K562 (cell line): ENCODE data around the gene LMAN1L. TPM values are rescaled to one million over a fixed set of nuclear protein-coding genes. Genes with fewer than 3 reads are reported as not detected.
A peak's percentile ranks its signal among the peaks of the same experiment; 100 is the strongest.

ENCODE experiments used
- ATAC-seq: fragments of 200-7000 bp; cut with Tn5 transposase; 3 replicates; pipeline ENCODE4 v1.9.1; 2020; ENCODE audit warnings: moderate library complexity
- BruUV-seq: library from RNA; stranded (reverse); fragments of 400-500 nt; replicated peaks from 2 replicates; lab custom pipeline; 2021; lab: Mats Ljungman, UMichigan
- CTCF ChIA-PET: fragments of 300-600 bp; formaldehyde crosslinking; extraction: SDS; loops from one replicate; lab custom pipeline; 2021; ENCODE audit warnings: low intra/inter-chr PET ratio; lab: Yijun Ruan, JAX
- POLR2A ChIA-PET: fragments of 300-600, 350-650 bp; sonication (Branson Sonifier 250); formaldehyde crosslinking; extraction: SDS; loops from one replicate; lab custom pipeline; 2021; ENCODE audit warnings: antibody characterized with exemption, inconsistent platforms; lab: Yijun Ruan, JAX
- DNase-seq, 4 experiments: peaks; one replicate each; pipeline versions ENCODE4 v3.0.0 to v3.0.0-alpha.2; 2011 to 2018; ENCODE audit warnings: low spot score in 3 of 4, mixed read lengths in 3 of 4; ENCODE audit errors: extremely low read depth in 1 of 4
- FAIRE-seq: peaks from 2 replicates; lab custom pipeline; 2011; peaks lifted over from hg19 to GRCh38; lab: Jason Lieb, UNC
- H2AFZ ChIP-seq: 2 replicates; pipeline ENCODE4 v1.6.0; 2011; ENCODE audit warnings: low read depth, low read length, control low read depth, inconsistent platforms
- H3K27ac ChIP-seq: fragments of 200-600 bp; 3 replicates; pipeline ENCODE4 v1.8.0; 2011; ENCODE audit warnings: low read depth, mild to moderate bottlenecking, control low read depth, inconsistent platforms, low read length, moderate library complexity, mixed read lengths; ENCODE audit errors: extremely low read depth
- H3K27me3 ChIP-seq, 2 experiments: fragments of 300-600 bp in 1 of 2; 2 replicates in 1 of 2; 3 replicates in 1 of 2; pipeline versions ENCODE4 v1.6.0 to v1.8.0; 2011; ENCODE audit warnings: inconsistent platforms in 2 of 2, low read length in 2 of 2, mild to moderate bottlenecking in 1 of 2, mixed read lengths in 1 of 2, moderate library complexity in 1 of 2; ENCODE audit not compliant: control insufficient read depth in 2 of 2, insufficient read depth in 2 of 2
- H3K36me3 ChIP-seq: fragments of 300-600 bp; 3 replicates; pipeline ENCODE4 v1.8.0; 2011; ENCODE audit warnings: mild to moderate bottlenecking, low read length, inconsistent platforms; ENCODE audit not compliant: control insufficient read depth, insufficient read depth
- H3K4me1 ChIP-seq, 2 experiments: fragments of 200-600 bp in 1 of 2; replicated peaks in 1 of 2; 2 replicates in 1 of 2; 3 replicates in 1 of 2; pipeline versions ENCODE4 v1.5.1 to v1.8.0; 2011; ENCODE audit warnings: inconsistent platforms in 2 of 2, low read length in 2 of 2, mild to moderate bottlenecking in 1 of 2, mixed read lengths in 1 of 2, moderate library complexity in 1 of 2; ENCODE audit not compliant: control insufficient read depth in 2 of 2, insufficient read depth in 2 of 2
- H3K4me2 ChIP-seq: 2 replicates; pipeline ENCODE4 v1.6.1; 2011; ENCODE audit warnings: low read length, control low read depth, inconsistent platforms, mixed read lengths; ENCODE audit not compliant: insufficient read depth
- H3K4me3 ChIP-seq: fragments of 200-600 bp; sonication (generic), shearing (Covaris generic); 2 replicates; pipeline ENCODE4 v1.5.1; 2016; ENCODE audit warnings: control low read depth, inconsistent platforms
- H3K79me2 ChIP-seq: fragments of 200-600 bp; 3 replicates; pipeline ENCODE4 v1.8.0; 2011; ENCODE audit warnings: low read length, inconsistent platforms; ENCODE audit not compliant: control insufficient read depth, insufficient read depth
- H3K9ac ChIP-seq, 2 experiments: 2 replicates each; pipeline versions ENCODE4 v1.6.0 to v1.6.1; 2011; ENCODE audit warnings: low read depth in 2 of 2, low read length in 2 of 2, control low read depth in 1 of 2, inconsistent platforms in 1 of 2, mild to moderate bottlenecking in 1 of 2, mixed read lengths in 1 of 2; ENCODE audit not compliant: insufficient read depth in 1 of 2
- H3K9me1 ChIP-seq: one replicate; pipeline ENCODE4 v1.6.0; 2011; ENCODE audit warnings: inconsistent platforms, mild to moderate bottlenecking, low read length, moderate library complexity; ENCODE audit not compliant: control insufficient read depth, insufficient read depth
- H3K9me3 ChIP-seq: replicated peaks from 2 replicates; pipeline ENCODE4 v1.5.1; 2011; ENCODE audit warnings: low read depth, low read length, inconsistent platforms; ENCODE audit not compliant: control insufficient read depth, insufficient read depth
- H4K20me1 ChIP-seq: replicated peaks from 2 replicates; pipeline ENCODE4 v1.6.1; 2011; ENCODE audit warnings: low read length, inconsistent platforms, mixed read lengths; ENCODE audit not compliant: control insufficient read depth, insufficient read depth
- CCNT2 ChIP-seq: IDR thresholded peaks from 2 replicates; pipeline ENCODE4 v1.6.1; 2011; ENCODE audit warnings: borderline replicate concordance, low read depth, mild to moderate bottlenecking, moderate library complexity, mixed read lengths, low read length; ENCODE audit not compliant: insufficient read length; ENCODE audit errors: extremely low read depth
- GATA2 ChIP-seq: sonication (generic); formaldehyde crosslinking; IDR thresholded peaks from 2 replicates; pipeline ENCODE4 v1.4.0; 2020; ENCODE audit warnings: mild to moderate bottlenecking, missing genetic modification reagents
- HDAC2 ChIP-seq: fragments of 450-650 bp; IDR thresholded peaks from 2 replicates; pipeline ENCODE4 v1.6.1; 2016; ENCODE audit warnings: mild to moderate bottlenecking
- IRF2 ChIP-seq: sonication (generic); formaldehyde crosslinking; IDR thresholded peaks from 2 replicates; pipeline ENCODE4 v1.8.1; 2022; ENCODE audit warnings: mild to moderate bottlenecking, missing genetic modification reagents
- MED1 ChIP-seq: sonication (generic); formaldehyde crosslinking; IDR thresholded peaks from 2 replicates; pipeline ENCODE4 v1.8.1; 2023; ENCODE audit warnings: missing genetic modification reagents, borderline replicate concordance
- MEIS2 ChIP-seq: fragments of 450-650 bp; IDR thresholded peaks from 2 replicates; pipeline ENCODE4 v1.6.1; 2014; ENCODE audit warnings: mild to moderate bottlenecking; ENCODE audit not compliant: partially characterized antibody
- PPARD ChIP-seq: fragments of 250-450 bp; sonication (Bioruptor Pico); IDR thresholded peaks from 2 replicates; pipeline ENCODE4 v1.8.0; 2022; ENCODE audit warnings: inconsistent platforms, mild to moderate bottlenecking, moderate library complexity
- ZNF239 ChIP-seq: fragments of 250-450 bp; sonication (Bioruptor Pico); IDR thresholded peaks from 2 replicates; pipeline ENCODE4 v1.4.0; 2020; ENCODE audit warnings: mild to moderate bottlenecking
- WGBS: fragments of 100-300 bp; shearing (Covaris generic); methylation state at CpG from one replicate; pipeline ENCODE4 v1.1.6; 2016; ENCODE audit warnings: low coverage, mixed read lengths; ENCODE audit not compliant: insufficient coverage; ENCODE audit errors: missing lambda C conversion rate; 5-methylcytosine and 5-hydroxymethylcytosine counted together
- in situ Hi-C: fragments of 300-500 bp; cut with MboI; formaldehyde crosslinking; loops from 4 replicates; pipeline ENCODE4 v1.15.0; 2018; ENCODE audit warnings: inconsistent platforms, mixed read lengths
- intact Hi-C: fragments of 100-400 bp; cut with micrococcal nuclease; formaldehyde crosslinking; loops from 2 replicates; pipeline ENCODE4 v1.14.2; 2022
- polyA plus RNA-seq, 8 experiments: library from polyadenylated mRNA; depleted of rRNA in 4 of 8; stranded (reverse) in 5 of 8; unstranded in 3 of 8; fragments of >200 nt; fragmentation: Nextera tagmentation in 2 of 8; fragmentation: Illumina TruSeq in 1 of 8; extraction: Ambion mirVana in 2 of 8; extraction: Trizol in 1 of 8; gene quantifications; 2 replicates each; pipeline versions ENCODE4 v1.2.1 to v1.2.3, GENCODE V29; 2011 to 2014; ENCODE audit warnings: inconsistent platforms in 1 of 8, missing spikeins in 1 of 8
- total RNA-seq, 7 experiments: library from RNA; depleted of rRNA in 6 of 7; stranded (reverse); fragments of >200 nt in 6 of 7; fragmentation: Illumina TruSeq in 2 of 7; extraction: Trizol in 2 of 7; gene quantifications; 2 replicates each; pipeline versions ENCODE4 v1.2.1 to v1.2.3, GENCODE V29; 2011 to 2021; ENCODE audit warnings: low replicate concordance in 1 of 7
- TF ChIP-seq, protein P1 (sequence below): sonication (generic); formaldehyde crosslinking; IDR thresholded peaks from 2 replicates; pipeline ENCODE4 v1.9.0; 2022; ENCODE audit warnings: mild to moderate bottlenecking, missing genetic modification reagents
- TF ChIP-seq, protein P2 (sequence below): fragments of 450-650 bp; IDR thresholded peaks from 2 replicates; pipeline ENCODE4 v1.6.1; 2016; ENCODE audit warnings: borderline replicate concordance
- TF ChIP-seq, protein P3 (sequence below): sonication (generic); formaldehyde crosslinking; IDR thresholded peaks from 2 replicates; pipeline ENCODE4 v1.8.0; 2023; ENCODE audit warnings: missing genetic modification reagents, mild to moderate bottlenecking, borderline replicate concordance
- TF ChIP-seq, protein P4 (sequence below): fragments of 150-350 bp; conservative IDR thresholded peaks from 2 replicates; pipeline ENCODE4 v1.6.1; 2014; ENCODE audit warnings: low read length

Gene LMAN1L
- total and polyA plus RNA-seq, 9 of the 15 experiments (the other 6 are each of a cell fraction or from before 2014, with no cell fraction given), result not detected

DNA sequence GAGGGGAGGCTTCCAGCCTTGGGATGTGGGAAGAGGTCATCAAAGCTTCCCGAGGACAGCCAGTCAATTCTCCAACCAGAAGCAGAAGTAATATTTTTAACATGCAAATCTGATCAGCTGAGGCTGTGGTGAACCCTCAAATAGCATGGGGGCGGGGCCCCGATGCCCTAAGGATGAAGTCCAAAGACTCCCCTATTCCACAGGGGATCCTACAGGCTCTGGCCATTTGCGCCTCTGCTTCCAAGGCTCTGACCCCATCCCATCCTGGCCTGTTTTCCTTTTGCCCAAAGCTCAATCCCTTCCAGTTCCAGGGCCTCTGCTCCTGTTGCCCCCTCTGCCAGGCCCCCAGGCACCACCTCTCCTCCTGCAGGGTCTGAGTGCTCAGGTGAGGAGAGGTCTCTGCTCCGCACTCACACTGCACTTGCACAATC, 37.5 kb upstream of the LMAN1L start:
- CTCF ChIA-PET, result interaction anchor here (0.7 kb wide), 2 partner anchors 138 to 220 kb away, joined by 3 read pairs; partner anchors contain the start of gene SCAMP5

More for the DNA sequence above, 37.5 kb upstream of the LMAN1L start:
- POLR2A ChIA-PET, result no interaction called here
- WGBS, result 51% methylated on average over 5 of the region's 5 CpGs
- H3K9me3 ChIP-seq, result no peaks in the 10 kb centered on the region
- H4K20me1 ChIP-seq, result no peaks in the 10 kb centered on the region; the same call in 1 of the 2 replicates
- intact Hi-C loops (loop anchor here (10.0 kb wide), 1 partner anchor 430 kb away; the partner anchor contains the start of gene C15orf39), in situ Hi-C loops (no loop called here)
- H2AFZ ChIP-seq, result no peak overlapping the region
- BruUV-seq, result no TSS peak
- H3K27me3 ChIP-seq, result peaks cover 0 to 6% of the 10 kb centered on the region in 2 experiments; a peak in 2 of 5 replicates
- peak overlapping the region in 1 of 2 experiments; percentile 24; a peak in 1 of 4 replicates for H3K9ac ChIP-seq
- no peak overlapping the region for H3K27ac ChIP-seq
- no peak overlapping the region for H3K4me3 ChIP-seq
- H3K4me2 ChIP-seq, result no peak overlapping the region
- H3K9me1 ChIP-seq, result peaks cover 4% of the 10 kb centered on the region
- DNase-seq (no peak), FAIRE-seq (no peak), ATAC-seq (no peak)
- H3K36me3 ChIP-seq, result no peaks in the 10 kb centered on the region
- TF ChIP-seq MEIS2 (no peak), PPARD (CRISPR knock-in tag) (no peak), IRF2 (no peak), HDAC2 (no peak), CCNT2 (no peak), ZNF239 (CRISPR knock-in tag) (no peak), MED1 (CRISPR knock-in tag) (no peak), GATA2 (CRISPR knock-in tag) (no peak)
- TF ChIP-seq, protein P1, sequence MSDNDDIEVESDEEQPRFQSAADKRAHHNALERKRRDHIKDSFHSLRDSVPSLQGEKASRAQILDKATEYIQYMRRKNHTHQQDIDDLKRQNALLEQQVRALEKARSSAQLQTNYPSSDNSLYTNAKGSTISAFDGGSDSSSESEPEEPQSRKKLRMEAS (CRISPR knock-in tag), result no peak
- TF ChIP-seq, protein P2, sequence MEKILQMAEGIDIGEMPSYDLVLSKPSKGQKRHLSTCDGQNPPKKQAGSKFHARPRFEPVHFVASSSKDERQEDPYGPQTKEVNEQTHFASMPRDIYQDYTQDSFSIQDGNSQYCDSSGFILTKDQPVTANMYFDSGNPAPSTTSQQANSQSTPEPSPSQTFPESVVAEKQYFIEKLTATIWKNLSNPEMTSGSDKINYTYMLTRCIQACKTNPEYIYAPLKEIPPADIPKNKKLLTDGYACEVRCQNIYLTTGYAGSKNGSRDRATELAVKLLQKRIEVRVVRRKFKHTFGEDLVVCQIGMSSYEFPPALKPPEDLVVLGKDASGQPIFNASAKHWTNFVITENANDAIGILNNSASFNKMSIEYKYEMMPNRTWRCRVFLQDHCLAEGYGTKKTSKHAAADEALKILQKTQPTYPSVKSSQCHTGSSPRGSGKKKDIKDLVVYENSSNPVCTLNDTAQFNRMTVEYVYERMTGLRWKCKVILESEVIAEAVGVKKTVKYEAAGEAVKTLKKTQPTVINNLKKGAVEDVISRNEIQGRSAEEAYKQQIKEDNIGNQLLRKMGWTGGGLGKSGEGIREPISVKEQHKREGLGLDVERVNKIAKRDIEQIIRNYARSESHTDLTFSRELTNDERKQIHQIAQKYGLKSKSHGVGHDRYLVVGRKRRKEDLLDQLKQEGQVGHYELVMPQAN, result no peak
- TF ChIP-seq, protein P3, sequence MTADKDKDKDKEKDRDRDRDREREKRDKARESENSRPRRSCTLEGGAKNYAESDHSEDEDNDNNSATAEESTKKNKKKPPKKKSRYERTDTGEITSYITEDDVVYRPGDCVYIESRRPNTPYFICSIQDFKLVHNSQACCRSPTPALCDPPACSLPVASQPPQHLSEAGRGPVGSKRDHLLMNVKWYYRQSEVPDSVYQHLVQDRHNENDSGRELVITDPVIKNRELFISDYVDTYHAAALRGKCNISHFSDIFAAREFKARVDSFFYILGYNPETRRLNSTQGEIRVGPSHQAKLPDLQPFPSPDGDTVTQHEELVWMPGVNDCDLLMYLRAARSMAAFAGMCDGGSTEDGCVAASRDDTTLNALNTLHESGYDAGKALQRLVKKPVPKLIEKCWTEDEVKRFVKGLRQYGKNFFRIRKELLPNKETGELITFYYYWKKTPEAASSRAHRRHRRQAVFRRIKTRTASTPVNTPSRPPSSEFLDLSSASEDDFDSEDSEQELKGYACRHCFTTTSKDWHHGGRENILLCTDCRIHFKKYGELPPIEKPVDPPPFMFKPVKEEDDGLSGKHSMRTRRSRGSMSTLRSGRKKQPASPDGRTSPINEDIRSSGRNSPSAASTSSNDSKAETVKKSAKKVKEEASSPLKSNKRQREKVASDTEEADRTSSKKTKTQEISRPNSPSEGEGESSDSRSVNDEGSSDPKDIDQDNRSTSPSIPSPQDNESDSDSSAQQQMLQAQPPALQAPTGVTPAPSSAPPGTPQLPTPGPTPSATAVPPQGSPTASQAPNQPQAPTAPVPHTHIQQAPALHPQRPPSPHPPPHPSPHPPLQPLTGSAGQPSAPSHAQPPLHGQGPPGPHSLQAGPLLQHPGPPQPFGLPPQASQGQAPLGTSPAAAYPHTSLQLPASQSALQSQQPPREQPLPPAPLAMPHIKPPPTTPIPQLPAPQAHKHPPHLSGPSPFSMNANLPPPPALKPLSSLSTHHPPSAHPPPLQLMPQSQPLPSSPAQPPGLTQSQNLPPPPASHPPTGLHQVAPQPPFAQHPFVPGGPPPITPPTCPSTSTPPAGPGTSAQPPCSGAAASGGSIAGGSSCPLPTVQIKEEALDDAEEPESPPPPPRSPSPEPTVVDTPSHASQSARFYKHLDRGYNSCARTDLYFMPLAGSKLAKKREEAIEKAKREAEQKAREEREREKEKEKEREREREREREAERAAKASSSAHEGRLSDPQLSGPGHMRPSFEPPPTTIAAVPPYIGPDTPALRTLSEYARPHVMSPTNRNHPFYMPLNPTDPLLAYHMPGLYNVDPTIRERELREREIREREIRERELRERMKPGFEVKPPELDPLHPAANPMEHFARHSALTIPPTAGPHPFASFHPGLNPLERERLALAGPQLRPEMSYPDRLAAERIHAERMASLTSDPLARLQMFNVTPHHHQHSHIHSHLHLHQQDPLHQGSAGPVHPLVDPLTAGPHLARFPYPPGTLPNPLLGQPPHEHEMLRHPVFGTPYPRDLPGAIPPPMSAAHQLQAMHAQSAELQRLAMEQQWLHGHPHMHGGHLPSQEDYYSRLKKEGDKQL, result no peak
- TF ChIP-seq, protein P4, sequence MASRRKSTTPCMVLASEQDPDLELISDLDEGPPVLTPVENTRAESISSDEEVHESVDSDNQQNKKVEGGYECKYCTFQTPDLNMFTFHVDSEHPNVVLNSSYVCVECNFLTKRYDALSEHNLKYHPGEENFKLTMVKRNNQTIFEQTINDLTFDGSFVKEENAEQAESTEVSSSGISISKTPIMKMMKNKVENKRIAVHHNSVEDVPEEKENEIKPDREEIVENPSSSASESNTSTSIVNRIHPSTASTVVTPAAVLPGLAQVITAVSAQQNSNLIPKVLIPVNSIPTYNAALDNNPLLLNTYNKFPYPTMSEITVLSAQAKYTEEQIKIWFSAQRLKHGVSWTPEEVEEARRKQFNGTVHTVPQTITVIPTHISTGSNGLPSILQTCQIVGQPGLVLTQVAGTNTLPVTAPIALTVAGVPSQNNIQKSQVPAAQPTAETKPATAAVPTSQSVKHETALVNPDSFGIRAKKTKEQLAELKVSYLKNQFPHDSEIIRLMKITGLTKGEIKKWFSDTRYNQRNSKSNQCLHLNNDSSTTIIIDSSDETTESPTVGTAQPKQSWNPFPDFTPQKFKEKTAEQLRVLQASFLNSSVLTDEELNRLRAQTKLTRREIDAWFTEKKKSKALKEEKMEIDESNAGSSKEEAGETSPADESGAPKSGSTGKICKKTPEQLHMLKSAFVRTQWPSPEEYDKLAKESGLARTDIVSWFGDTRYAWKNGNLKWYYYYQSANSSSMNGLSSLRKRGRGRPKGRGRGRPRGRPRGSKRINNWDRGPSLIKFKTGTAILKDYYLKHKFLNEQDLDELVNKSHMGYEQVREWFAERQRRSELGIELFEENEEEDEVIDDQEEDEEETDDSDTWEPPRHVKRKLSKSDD, result no peak
- no peaks in the 10 kb centered on the region for H3K79me2 ChIP-seq
- H3K4me1 ChIP-seq, result peaks cover 16 to 40% of the 10 kb centered on the region in 2 experiments
